ENCODE results near the gene AGPAT3. TPM values are rescaled to one million over a fixed set of nuclear protein-coding genes. Genes with fewer than 3 reads are reported as not detected.

AGPAT3 gene
- total RNA-seq, 4 donors from 2014 or later = 32.1 to 58.8 (median 48.7) TPM

GRCh38 chr21:43956019-43956669 lies 91.1 kb downstream of the AGPAT3 start:
- TF ChIP-seq CTCF (IDR thresholded peaks at IDR 0.05) = no peak
- TF ChIP-seq POLR2A (IDR thresholded peaks at IDR 0.05) = no peak
- DNase-seq (ENCODE audit: low spot score in 2 of 2) = no peak
- WGBS, 2 donors = 76 to 91% methylated on average over 5 to 11 of the region's 11 CpGs
- no peak overlapping the region for H3K4me3 ChIP-seq (ENCODE audit: low read depth, poor library complexity, severe bottlenecking)
- intact Hi-C loops (cut with DNase I; ENCODE audit: low total_unique reads) = no loop called here

GRCh38 chr21:43956670-43957035 lies 91.6 kb downstream of the AGPAT3 start:
- DNase-seq (ENCODE audit: low spot score in 2 of 2) = no peak
- WGBS, 2 donors = 72 to 94% methylated on average over 6 of the region's 6 CpGs
- TF ChIP-seq CTCF (IDR thresholded peaks at IDR 0.05) (no peak), POLR2A (IDR thresholded peaks at IDR 0.05) (no peak)
- no peak overlapping the region for H3K4me3 ChIP-seq (ENCODE audit: low read depth, poor library complexity, severe bottlenecking)
- intact Hi-C loops (cut with DNase I; ENCODE audit: low total_unique reads) = no loop called here

- DNase-seq (ENCODE audit: low spot score in 2 of 2) = no peak
- intact Hi-C loops (cut with DNase I; ENCODE audit: low total_unique reads) = no loop called here
- TF ChIP-seq POLR2A (IDR thresholded peaks at IDR 0.05) (no peak), CTCF (IDR thresholded peaks at IDR 0.05) (no peak)
- H3K4me3 ChIP-seq (ENCODE audit: low read depth, poor library complexity, severe bottlenecking) = no peak overlapping the region
- 74 to 88% methylated on average over 11 to 14 of the region's 17 CpGs for WGBS, 2 donors
These were observed 92.1 kb downstream of the AGPAT3 start for GRCh38 chr21:43957128-43957571.

GRCh38 chr21:43957611-43958362 lies 92.8 kb downstream of the AGPAT3 start:
- H3K4me3 ChIP-seq (ENCODE audit: low read depth, poor library complexity, severe bottlenecking) = no peak overlapping the region
- DNase-seq (ENCODE audit: low spot score in 2 of 2) = no peak
- WGBS, 2 donors = 71% methylated on average over 17 to 22 of the region's 22 CpGs
- intact Hi-C loops (cut with DNase I; ENCODE audit: low total_unique reads) = no loop called here
- TF ChIP-seq CTCF (IDR thresholded peaks at IDR 0.05) (no peak), POLR2A (IDR thresholded peaks at IDR 0.05) (no peak)

- intact Hi-C loops (cut with DNase I; ENCODE audit: low total_unique reads) = no loop called here
- DNase-seq (ENCODE audit: low spot score in 2 of 2) = no peak
- 87 to 93% methylated on average over 13 of the region's 13 CpGs for WGBS, 2 donors
- no peak overlapping the region for H3K4me3 ChIP-seq (ENCODE audit: low read depth, poor library complexity, severe bottlenecking)
- TF ChIP-seq CTCF (IDR thresholded peaks at IDR 0.05) (peak in 1 of 3 donors; percentile 24), POLR2A (IDR thresholded peaks at IDR 0.05) (no peak)
These were observed 93.5 kb downstream of the AGPAT3 start for GRCh38 chr21:43958364-43959158.
